CD8-positive, alpha-beta memory T cell (primary cell): ENCODE data around the gene ECHS1. TPM values are rescaled to one million over a fixed set of nuclear protein-coding genes. Genes with fewer than 3 reads are reported as not detected.

ENCODE experiments used
- CTCF ChIA-PET: fragments of 350-600 bp; sonication (Branson Sonifier 250); formaldehyde crosslinking; loops from one replicate; lab custom pipeline; 2021; ENCODE audit warnings: antibody characterized with exemption; lab: Charles Lee
- POLR2A ChIA-PET: fragments of 350-600 bp; sonication (Branson Sonifier 250); formaldehyde crosslinking; loops from one replicate; lab custom pipeline; 2021; ENCODE audit warnings: antibody characterized with exemption; lab: Charles Lee
- DNase-seq, 5 donors: peaks; one replicate each; pipeline versions ENCODE4 v3.0.0 to v3.0.0-alpha.2; 2020 to 2022; ENCODE audit warnings: mixed read lengths in 1 of 5
- H3K27ac ChIP-seq: one replicate; pipeline ENCODE4 v1.7.0; 2013; ENCODE audit warnings: low read depth, mild to moderate bottlenecking, low read length, moderate library complexity
- H3K27me3 ChIP-seq: 2 replicates; pipeline ENCODE4 v1.7.0; 2013; ENCODE audit warnings: low read length, mild to moderate bottlenecking; ENCODE audit not compliant: insufficient read depth, poor library complexity, severe bottlenecking
- H3K36me3 ChIP-seq: 2 replicates; pipeline ENCODE4 v1.7.0; 2013; ENCODE audit warnings: mild to moderate bottlenecking, low read length, moderate library complexity; ENCODE audit not compliant: insufficient read depth
- H3K4me1 ChIP-seq: 2 replicates; pipeline ENCODE4 v1.7.0; 2013; ENCODE audit warnings: mild to moderate bottlenecking, low read length, moderate library complexity; ENCODE audit not compliant: insufficient read depth
- H3K4me3 ChIP-seq: 2 replicates; pipeline ENCODE4 v1.7.0; 2013; ENCODE audit warnings: mild to moderate bottlenecking, low read length
- H3K9me3 ChIP-seq: 2 replicates; pipeline ENCODE4 v1.7.0; 2013; ENCODE audit warnings: mild to moderate bottlenecking, low read length
- H3K27ac Mint-ChIP-seq, 8 donors: one replicate each; pipeline ENCODE4 v1.8.0; 2020 to 2021; ENCODE audit warnings: mixed read lengths in 8 of 8, mild to moderate bottlenecking in 6 of 8, inconsistent platforms in 3 of 8, moderate library complexity in 3 of 8
- H3K27me3 Mint-ChIP-seq, 2 donors: one replicate each; pipeline ENCODE4 v1.8.0; 2020 to 2021; ENCODE audit warnings: mixed read lengths in 2 of 2, mild to moderate bottlenecking in 1 of 2, moderate library complexity in 1 of 2
- H3K36me3 Mint-ChIP-seq, 3 donors: one replicate each; pipeline ENCODE4 v1.8.0; 2020 to 2021; ENCODE audit warnings: mixed read lengths in 3 of 3, inconsistent platforms in 1 of 3, mild to moderate bottlenecking in 1 of 3
- H3K4me1 Mint-ChIP-seq, 3 donors: one replicate each; pipeline ENCODE4 v1.8.0; 2020 to 2021; ENCODE audit warnings: mixed read lengths in 3 of 3, inconsistent platforms in 1 of 3, mild to moderate bottlenecking in 1 of 3
- H3K4me3 Mint-ChIP-seq, 7 donors: one replicate each; pipeline ENCODE4 v1.8.0; 2020 to 2021; ENCODE audit warnings: mixed read lengths in 7 of 7, mild to moderate bottlenecking in 6 of 7, moderate library complexity in 4 of 7, inconsistent platforms in 2 of 7
- H3K9me3 Mint-ChIP-seq, 5 donors: one replicate each; pipeline ENCODE4 v1.8.0; 2020 to 2022; ENCODE audit warnings: mixed read lengths in 5 of 5, mild to moderate bottlenecking in 3 of 5, moderate library complexity in 2 of 5, inconsistent platforms in 1 of 5
- polyA plus RNA-seq: library from polyadenylated mRNA; unstranded; fragments of 300-500 nt; fragmentation: Illumina TruSeq; gene quantifications from one replicate; pipeline ENCODE4 v1.2.3, GENCODE V29; 2021
- total RNA-seq, 2 experiments: library from RNA; stranded (reverse); gene quantifications; one replicate each; pipeline ENCODE4 v1.2.3, GENCODE V29; 2021

ECHS1 gene
- total and polyA plus RNA-seq, 3 experiments from 2014 or later = 74.7 to 103 (median 76.3) TPM

GRCh38 chr10:133394801-133395221 lies 21.7 kb upstream of the ECHS1 start:
- Histone ChIP-seq H3K27me3 (no peaks in the 10 kb centered on the region), H3K4me1 (peaks cover 39% of the 10 kb centered on the region), H3K36me3 (peaks cover 8% of the 10 kb centered on the region), H3K4me3 (peak overlapping the region; percentile 74), H3K9me3 (no peaks in the 10 kb centered on the region), H3K27ac (peak overlapping the region; percentile 73)
- peaks cover 39 to 58% (median 56%) of the 10 kb centered on the region in 3 donors for H3K4me1 Mint-ChIP-seq
- no peak for DNase-seq
- ChIA-PET POLR2A (no interaction called here), CTCF (interaction anchor here (3.0 kb wide), 1 partner anchor 65 kb away, joined by 8 read pairs; no protein-coding TSS in a partner anchor)
- H3K4me3 Mint-ChIP-seq = peak overlapping the region; percentile 86 to 94 (median 90)
- H3K9me3 Mint-ChIP-seq = no peaks in the 10 kb centered on the region
- H3K27ac Mint-ChIP-seq = peak overlapping the region; percentile 68 to 96 (median 90)
- no peaks in the 10 kb centered on the region for H3K27me3 Mint-ChIP-seq
- peaks cover 0 to 46% (median 5%) of the 10 kb centered on the region in 3 donors for H3K36me3 Mint-ChIP-seq

- Histone ChIP-seq H3K36me3 (peaks cover 8% of the 10 kb centered on the region), H3K4me1 (peaks cover 43% of the 10 kb centered on the region), H3K27ac (peak within 1 kb of the TSS; percentile 73), H3K4me3 (peak within 1 kb of the TSS; percentile 74), H3K9me3 (no peaks in the 10 kb centered on the region), H3K27me3 (no peaks in the 10 kb centered on the region)
- H3K27me3 Mint-ChIP-seq = no peaks in the 10 kb centered on the region
- peak within 1 kb of the TSS; percentile 86 to 94 (median 90) for H3K4me3 Mint-ChIP-seq
- no peaks in the 10 kb centered on the region for H3K9me3 Mint-ChIP-seq
- ChIA-PET CTCF (interaction anchor here (3.0 kb wide), 1 partner anchor 65 kb away, joined by 8 read pairs; no protein-coding TSS in a partner anchor), POLR2A (no interaction called here)
- peaks cover 0 to 40% (median 5%) of the 10 kb centered on the region in 3 donors for H3K36me3 Mint-ChIP-seq
- peak within 1 kb of the TSS; percentile 68 to 96 (median 90) for H3K27ac Mint-ChIP-seq
- H3K4me1 Mint-ChIP-seq = peaks cover 40 to 61% (median 59%) of the 10 kb centered on the region in 3 donors
- DNase-seq = peak; percentile 88 to 93 (median 92)
These were observed 21.0 kb upstream of the ECHS1 start, which contains the start of gene MTG1 for GRCh38 chr10:133394064-133394663. MTG1 (plus strand) TSS chr10:133394157; CDS start chr10:133394221, 64 bp downstream.

GRCh38 chr10:133393401-133394063 lies 20.4 kb upstream of the ECHS1 start:
- POLR2A ChIA-PET = interaction anchor here (1.1 kb wide), 1 partner anchor 48 kb away, joined by 3 read pairs; no protein-coding TSS in a partner anchor
- peak overlapping the region in 7 of 8 donors; percentile 45 to 93 (median 68) for H3K27ac Mint-ChIP-seq
- no peaks in the 10 kb centered on the region for H3K27me3 Mint-ChIP-seq
- Histone ChIP-seq H3K27me3 (no peaks in the 10 kb centered on the region), H3K27ac (no peak overlapping the region), H3K9me3 (no peaks in the 10 kb centered on the region), H3K4me1 (peaks cover 46% of the 10 kb centered on the region), H3K4me3 (peak overlapping the region; percentile 74), H3K36me3 (peaks cover 8% of the 10 kb centered on the region)
- no peak for DNase-seq
- peaks cover 0 to 35% (median 5%) of the 10 kb centered on the region in 3 donors for H3K36me3 Mint-ChIP-seq
- peak overlapping the region; percentile 76 to 94 (median 89) for H3K4me3 Mint-ChIP-seq
- no peaks in the 10 kb centered on the region for H3K9me3 Mint-ChIP-seq
- peaks cover 46 to 65% (median 65%) of the 10 kb centered on the region in 3 donors for H3K4me1 Mint-ChIP-seq
- CTCF ChIA-PET = interaction anchor here (3.0 kb wide), 1 partner anchor 64 kb away, joined by 8 read pairs; no protein-coding TSS in a partner anchor

- Histone ChIP-seq H3K27me3 (no peaks in the 10 kb centered on the region), H3K27ac (peak overlapping the region; percentile 16), H3K36me3 (peaks cover 8% of the 10 kb centered on the region), H3K9me3 (no peaks in the 10 kb centered on the region), H3K4me3 (no peak overlapping the region), H3K4me1 (peaks cover 51% of the 10 kb centered on the region)
- Mint-ChIP-seq H3K4me3 (peak overlapping the region in 2 of 7 donors; percentile 83 to 91), H3K27ac (peak overlapping the region in 7 of 8 donors; percentile 68 to 97 (median 84)), H3K36me3 (peaks cover 0 to 20% (median under 1%) of the 10 kb centered on the region in 3 donors), H3K9me3 (no peaks in the 10 kb centered on the region), H3K27me3 (no peaks in the 10 kb centered on the region), H3K4me1 (peaks cover 48 to 65% (median 61%) of the 10 kb centered on the region in 3 donors)
- no peak for DNase-seq
- ChIA-PET POLR2A (no interaction called here), CTCF (interaction anchor here (0.9 kb wide), 1 partner anchor 25 kb away, joined by 3 read pairs; no protein-coding TSS in a partner anchor)
These were observed 18.8 kb upstream of the ECHS1 start for GRCh38 chr10:133391761-133392518.

GRCh38 chr10:133391249-133391635 lies 18.1 kb upstream of the ECHS1 start:
- H3K27ac ChIP-seq = no peak overlapping the region
- no peak overlapping the region for H3K4me3 ChIP-seq
- H3K9me3 ChIP-seq = no peaks in the 10 kb centered on the region
- H3K4me1 ChIP-seq = peaks cover 51% of the 10 kb centered on the region
- Mint-ChIP-seq H3K4me3 (peak overlapping the region in 6 of 7 donors; percentile 20 to 91 (median 82)), H3K4me1 (peaks cover 45 to 61% (median 55%) of the 10 kb centered on the region in 3 donors), H3K9me3 (no peaks in the 10 kb centered on the region), H3K27ac (peak overlapping the region; percentile 84 to 97 (median 96)), H3K36me3 (peaks cover 0 to 15% (median 0%) of the 10 kb centered on the region in 3 donors), H3K27me3 (no peaks in the 10 kb centered on the region)
- ChIA-PET POLR2A (interaction anchor here (1.6 to 2.9 kb wide), 2 partner anchors 13 to 55 kb away, joined by 10 to 23 read pairs; partner anchors contain the start of gene CALY), CTCF (interaction anchor here (1.0 to 2.0 kb wide), 2 partner anchors 14 to 57 kb away, joined by 4 to 6 read pairs; no protein-coding TSS in a partner anchor)
- H3K36me3 ChIP-seq = peaks cover 7% of the 10 kb centered on the region
- DNase-seq = no peak
- no peaks in the 10 kb centered on the region for H3K27me3 ChIP-seq

- ChIA-PET POLR2A (interaction anchor here (0.7 to 2.9 kb wide), 6 partner anchors 13 to 115 kb away, joined by 3 to 23 read pairs (median 8); partner anchors contain the start of genes CALY, ECHS1 and FUOM), CTCF (interaction anchor here (1.0 to 2.0 kb wide), 4 partner anchors 13 to 116 kb away, joined by 4 to 8 read pairs (median 5); no protein-coding TSS in a partner anchor)
- no peak for DNase-seq
- H3K4me3 Mint-ChIP-seq = peak overlapping the region; percentile 20 to 91 (median 88)
- no peaks in the 10 kb centered on the region for H3K9me3 Mint-ChIP-seq
- peaks cover 46 to 61% (median 52%) of the 10 kb centered on the region in 3 donors for H3K4me1 Mint-ChIP-seq
- Histone ChIP-seq H3K4me1 (peaks cover 50% of the 10 kb centered on the region), H3K4me3 (no peak overlapping the region), H3K27ac (peak overlapping the region; percentile 81), H3K36me3 (peaks cover 2% of the 10 kb centered on the region), H3K9me3 (no peaks in the 10 kb centered on the region), H3K27me3 (no peaks in the 10 kb centered on the region)
- no peaks in the 10 kb centered on the region for H3K27me3 Mint-ChIP-seq
- H3K27ac Mint-ChIP-seq = peak overlapping the region; percentile 94 to 97 (median 96)
- H3K36me3 Mint-ChIP-seq = peaks cover 0 to 11% (median 0%) of the 10 kb centered on the region in 3 donors
These were observed 17.6 kb upstream of the ECHS1 start for GRCh38 chr10:133390597-133391248.
